Neural cell (in vitro differentiated cells): Measurements from ENCODE around the gene RNU7-1.

Experiments used
- EP300 ChIP-seq: fragments of 450-650 bp; conservative IDR thresholded peaks from 2 replicates; pipeline ENCODE4 v1.6.1; 2014; ENCODE audit warnings: antibody characterized with exemption, mild to moderate bottlenecking, moderate library complexity; ENCODE audit not compliant: poor library complexity, severe bottlenecking
- EZH2 ChIP-seq: fragments of 200-600, 300-800 bp; shearing (Covaris generic), sonication (generic); IDR thresholded peaks from 2 replicates; pipeline ENCODE4 v1.6.1; 2014; ENCODE audit warnings: antibody characterized with exemption, low read length, borderline replicate concordance, mild to moderate bottlenecking; ENCODE audit not compliant: insufficient read depth, poor library complexity, severe bottlenecking
- MXI1 ChIP-seq: fragments of 450-650 bp; conservative IDR thresholded peaks from 2 replicates; pipeline ENCODE4 v1.6.1; 2014; ENCODE audit warnings: antibody characterized with exemption, mild to moderate bottlenecking; ENCODE audit not compliant: poor library complexity, severe bottlenecking
- POLR2AphosphoS5 ChIP-seq: IDR thresholded peaks from 2 replicates; pipeline ENCODE4 v1.6.1; 2012
- RAD21 ChIP-seq: fragments of 450-650 bp; conservative IDR thresholded peaks from 2 replicates; pipeline ENCODE4 v1.6.1; 2014; ENCODE audit warnings: antibody characterized with exemption, mild to moderate bottlenecking, moderate library complexity
- SMC3 ChIP-seq: fragments of 450-650 bp; conservative IDR thresholded peaks from 2 replicates; pipeline ENCODE4 v1.6.1; 2014; ENCODE audit warnings: antibody characterized with exemption, mild to moderate bottlenecking, moderate library complexity; ENCODE audit not compliant: poor library complexity
- TAF1 ChIP-seq: IDR thresholded peaks from 2 replicates; pipeline ENCODE4 v1.6.1; 2012; ENCODE audit warnings: low read depth
- TF ChIP-seq, protein P1 (sequence below): fragments of 450-650 bp; IDR thresholded peaks from 2 replicates; pipeline ENCODE4 v1.5.1; 2014; ENCODE audit warnings: antibody characterized with exemption, mild to moderate bottlenecking, moderate library complexity; ENCODE audit not compliant: poor library complexity, severe bottlenecking
- TF ChIP-seq, protein P2 (sequence below): IDR thresholded peaks from 2 replicates; pipeline ENCODE4 v1.6.1; 2012; ENCODE audit warnings: borderline replicate concordance

DNA sequence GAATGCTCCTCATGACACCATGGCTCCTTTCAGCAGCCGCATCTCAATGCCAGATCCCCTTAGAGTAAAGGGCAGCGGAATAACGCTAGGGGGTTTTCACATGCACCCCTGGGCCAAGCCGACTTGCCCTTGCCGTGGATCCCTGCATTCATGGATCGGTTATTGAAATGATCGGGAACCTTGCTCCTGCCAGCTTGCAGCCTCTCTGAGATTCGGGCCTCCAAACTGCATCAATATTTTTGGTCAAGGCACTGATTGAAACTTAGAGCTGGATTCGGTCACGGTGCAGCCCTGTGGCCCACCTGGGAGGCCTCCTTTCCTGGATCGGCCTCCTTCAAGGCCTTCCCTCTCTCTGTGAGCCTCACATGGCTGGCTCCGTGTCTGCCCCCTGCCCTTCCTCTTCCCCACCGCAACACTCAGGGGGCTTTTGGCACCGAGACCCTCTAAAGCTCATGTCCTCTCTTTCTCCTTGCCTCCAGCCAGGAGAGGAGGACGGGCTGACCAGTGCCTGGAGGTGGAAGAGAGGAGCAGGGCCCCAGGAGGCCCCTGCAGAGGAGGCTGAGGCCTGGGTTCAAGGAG, 9.3 kb downstream of the RNU7-1 start:
- TF ChIP-seq, protein P1, sequence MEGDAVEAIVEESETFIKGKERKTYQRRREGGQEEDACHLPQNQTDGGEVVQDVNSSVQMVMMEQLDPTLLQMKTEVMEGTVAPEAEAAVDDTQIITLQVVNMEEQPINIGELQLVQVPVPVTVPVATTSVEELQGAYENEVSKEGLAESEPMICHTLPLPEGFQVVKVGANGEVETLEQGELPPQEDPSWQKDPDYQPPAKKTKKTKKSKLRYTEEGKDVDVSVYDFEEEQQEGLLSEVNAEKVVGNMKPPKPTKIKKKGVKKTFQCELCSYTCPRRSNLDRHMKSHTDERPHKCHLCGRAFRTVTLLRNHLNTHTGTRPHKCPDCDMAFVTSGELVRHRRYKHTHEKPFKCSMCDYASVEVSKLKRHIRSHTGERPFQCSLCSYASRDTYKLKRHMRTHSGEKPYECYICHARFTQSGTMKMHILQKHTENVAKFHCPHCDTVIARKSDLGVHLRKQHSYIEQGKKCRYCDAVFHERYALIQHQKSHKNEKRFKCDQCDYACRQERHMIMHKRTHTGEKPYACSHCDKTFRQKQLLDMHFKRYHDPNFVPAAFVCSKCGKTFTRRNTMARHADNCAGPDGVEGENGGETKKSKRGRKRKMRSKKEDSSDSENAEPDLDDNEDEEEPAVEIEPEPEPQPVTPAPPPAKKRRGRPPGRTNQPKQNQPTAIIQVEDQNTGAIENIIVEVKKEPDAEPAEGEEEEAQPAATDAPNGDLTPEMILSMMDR: no peak
- TF ChIP-seq EZH2 (no peak), RAD21 (no peak), EP300 (no peak), TAF1 (no peak), SMC3 (no peak), POLR2AphosphoS5 (no peak), MXI1 (no peak)
- TF ChIP-seq, protein P2, sequence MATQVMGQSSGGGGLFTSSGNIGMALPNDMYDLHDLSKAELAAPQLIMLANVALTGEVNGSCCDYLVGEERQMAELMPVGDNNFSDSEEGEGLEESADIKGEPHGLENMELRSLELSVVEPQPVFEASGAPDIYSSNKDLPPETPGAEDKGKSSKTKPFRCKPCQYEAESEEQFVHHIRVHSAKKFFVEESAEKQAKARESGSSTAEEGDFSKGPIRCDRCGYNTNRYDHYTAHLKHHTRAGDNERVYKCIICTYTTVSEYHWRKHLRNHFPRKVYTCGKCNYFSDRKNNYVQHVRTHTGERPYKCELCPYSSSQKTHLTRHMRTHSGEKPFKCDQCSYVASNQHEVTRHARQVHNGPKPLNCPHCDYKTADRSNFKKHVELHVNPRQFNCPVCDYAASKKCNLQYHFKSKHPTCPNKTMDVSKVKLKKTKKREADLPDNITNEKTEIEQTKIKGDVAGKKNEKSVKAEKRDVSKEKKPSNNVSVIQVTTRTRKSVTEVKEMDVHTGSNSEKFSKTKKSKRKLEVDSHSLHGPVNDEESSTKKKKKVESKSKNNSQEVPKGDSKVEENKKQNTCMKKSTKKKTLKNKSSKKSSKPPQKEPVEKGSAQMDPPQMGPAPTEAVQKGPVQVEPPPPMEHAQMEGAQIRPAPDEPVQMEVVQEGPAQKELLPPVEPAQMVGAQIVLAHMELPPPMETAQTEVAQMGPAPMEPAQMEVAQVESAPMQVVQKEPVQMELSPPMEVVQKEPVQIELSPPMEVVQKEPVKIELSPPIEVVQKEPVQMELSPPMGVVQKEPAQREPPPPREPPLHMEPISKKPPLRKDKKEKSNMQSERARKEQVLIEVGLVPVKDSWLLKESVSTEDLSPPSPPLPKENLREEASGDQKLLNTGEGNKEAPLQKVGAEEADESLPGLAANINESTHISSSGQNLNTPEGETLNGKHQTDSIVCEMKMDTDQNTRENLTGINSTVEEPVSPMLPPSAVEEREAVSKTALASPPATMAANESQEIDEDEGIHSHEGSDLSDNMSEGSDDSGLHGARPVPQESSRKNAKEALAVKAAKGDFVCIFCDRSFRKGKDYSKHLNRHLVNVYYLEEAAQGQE: no peak
